Measurements from ENCODE around the gene CPB2. TPM values are rescaled to one million over a fixed set of nuclear protein-coding genes. Genes with fewer than 3 reads are reported as not detected.

Gene CPB2
- total and polyA plus RNA-seq, 8 donors = 0.17 to 18.4 (median 0.35) TPM

DNA sequence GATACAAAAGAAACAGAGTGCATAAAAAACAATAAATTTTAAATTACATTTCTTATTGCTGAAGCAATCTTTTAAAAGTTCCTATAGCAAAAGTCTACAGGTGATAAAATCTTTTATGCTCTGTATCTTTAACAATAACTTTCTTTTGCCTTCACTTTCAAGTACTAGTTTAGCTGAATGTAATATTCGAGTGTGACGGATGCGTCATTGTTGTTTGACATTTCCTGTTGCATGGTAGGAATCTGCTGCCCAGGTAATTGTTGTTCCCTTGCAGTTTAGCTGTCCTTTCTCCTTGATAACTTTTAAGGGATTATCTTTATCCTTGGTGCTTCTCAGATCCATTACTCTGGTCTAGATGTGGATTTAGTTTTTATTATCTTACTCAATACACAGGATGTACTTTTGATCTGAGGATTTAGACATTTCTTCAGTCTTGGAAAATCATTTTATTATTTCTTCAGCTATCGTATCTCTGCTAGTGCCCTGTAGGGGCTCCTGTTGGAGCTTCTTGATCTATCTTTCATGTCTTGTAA, 2.1 kb upstream of the CPB2 start:
- H3K4me3 ChIP-seq = no peak overlapping the region
- no peak for ATAC-seq
- H3K27ac ChIP-seq = no peak overlapping the region
- no peak for DNase-seq
- H3K4me1 ChIP-seq = peaks cover 0 to 4% of the 10 kb centered on the region in 2 donors
- no peak for TF ChIP-seq CTCF (IDR thresholded peaks at IDR 0.05)
- no peaks in the 10 kb centered on the region for H3K36me3 ChIP-seq
- no peaks in the 10 kb centered on the region for H3K9me3 ChIP-seq
- intact Hi-C loops (cut with DNase I) = no loop called here
- H3K27me3 ChIP-seq = no peaks in the 10 kb centered on the region

DNA sequence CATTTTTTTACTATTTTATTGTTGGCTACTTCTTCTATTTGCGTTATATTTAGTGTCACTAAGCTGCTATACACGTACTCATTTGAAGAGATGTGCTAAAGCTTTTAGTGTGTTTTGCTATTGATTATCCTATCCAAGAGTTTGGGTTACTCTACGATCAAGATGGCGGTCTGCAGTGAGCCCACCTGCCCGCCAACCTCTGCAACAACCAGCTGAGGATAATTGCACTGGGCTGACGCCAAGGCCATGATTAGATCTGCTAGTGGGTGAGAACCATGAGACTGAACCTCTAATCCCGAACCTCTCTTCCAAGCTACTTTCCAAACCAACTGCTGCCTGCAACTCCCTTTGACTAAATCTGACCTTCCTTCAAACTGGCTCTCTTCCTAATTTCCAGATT, 1.8 kb downstream of the CPB2 start:
- Histone ChIP-seq H3K36me3 (no peaks in the 10 kb centered on the region), H3K4me3 (no peak overlapping the region), H3K27me3 (no peaks in the 10 kb centered on the region), H3K4me1 (peaks cover 0 to 21% of the 10 kb centered on the region in 2 donors), H3K9me3 (no peaks in the 10 kb centered on the region), H3K27ac (no peak overlapping the region)
- intact Hi-C loops (cut with DNase I) = no loop called here
- TF ChIP-seq CTCF (IDR thresholded peaks at IDR 0.05) = no peak
- DNase-seq = no peak
- ATAC-seq = no peak

GRCh38 chr13:46102255-46102605, 2.6 kb downstream of the CPB2 start:
- Histone ChIP-seq H3K27me3 (no peaks in the 10 kb centered on the region), H3K36me3 (no peaks in the 10 kb centered on the region), H3K9me3 (no peaks in the 10 kb centered on the region), H3K27ac (peak overlapping the region in 1 of 2 donors; percentile 26), H3K4me1 (peaks cover 0 to 21% of the 10 kb centered on the region in 2 donors), H3K4me3 (no peak overlapping the region)
- DNase-seq = no peak
- no peak for TF ChIP-seq CTCF (IDR thresholded peaks at IDR 0.05)
- ATAC-seq = no peak
- intact Hi-C loops (cut with DNase I) = no loop called here

DNA sequence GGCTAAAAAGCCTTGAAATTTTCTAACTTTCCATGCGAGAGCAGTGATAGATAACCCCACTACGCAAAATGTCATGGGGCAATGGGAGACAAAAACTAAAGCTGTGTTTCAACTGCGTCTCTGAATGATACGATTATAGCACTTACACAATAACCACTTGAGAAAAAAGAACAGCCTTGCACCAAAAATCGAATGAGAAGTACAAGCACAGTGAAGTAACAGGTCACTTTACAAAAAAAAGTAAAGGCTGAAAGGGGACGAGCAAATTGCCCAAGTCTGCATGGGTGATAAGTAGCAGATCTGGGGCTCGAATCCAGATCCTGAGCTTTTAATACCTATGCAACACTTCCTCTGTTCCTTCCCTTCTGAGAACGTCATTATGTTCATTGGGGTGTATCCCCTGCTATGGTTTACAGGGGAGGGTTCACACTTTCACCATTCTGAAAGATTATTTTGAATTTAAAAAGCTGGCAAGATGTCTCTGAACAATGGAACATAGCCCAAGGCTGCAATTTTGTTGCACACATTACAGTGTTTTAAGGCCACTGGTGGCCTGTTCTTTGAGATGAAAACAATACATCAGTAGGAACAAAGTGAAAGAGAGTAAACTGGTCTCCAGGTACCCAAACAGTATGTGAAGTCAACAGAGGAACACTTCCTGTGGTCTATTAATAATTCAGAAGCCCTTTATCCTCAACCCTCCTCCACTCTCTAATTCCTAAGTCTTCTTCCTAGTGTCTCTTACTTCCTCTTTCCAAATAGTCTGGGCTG, 3.2 kb downstream of the CPB2 start:
- no peak for TF ChIP-seq CTCF (IDR thresholded peaks at IDR 0.05)
- Histone ChIP-seq H3K27me3 (no peaks in the 10 kb centered on the region), H3K4me3 (no peak overlapping the region), H3K9me3 (no peaks in the 10 kb centered on the region), H3K36me3 (no peaks in the 10 kb centered on the region), H3K4me1 (peaks cover 0 to 21% of the 10 kb centered on the region in 2 donors), H3K27ac (peak overlapping the region in 1 of 2 donors; percentile 26)
- intact Hi-C loops (cut with DNase I) = no loop called here
- DNase-seq (no peak), ATAC-seq (peak; percentile 45)

DNA sequence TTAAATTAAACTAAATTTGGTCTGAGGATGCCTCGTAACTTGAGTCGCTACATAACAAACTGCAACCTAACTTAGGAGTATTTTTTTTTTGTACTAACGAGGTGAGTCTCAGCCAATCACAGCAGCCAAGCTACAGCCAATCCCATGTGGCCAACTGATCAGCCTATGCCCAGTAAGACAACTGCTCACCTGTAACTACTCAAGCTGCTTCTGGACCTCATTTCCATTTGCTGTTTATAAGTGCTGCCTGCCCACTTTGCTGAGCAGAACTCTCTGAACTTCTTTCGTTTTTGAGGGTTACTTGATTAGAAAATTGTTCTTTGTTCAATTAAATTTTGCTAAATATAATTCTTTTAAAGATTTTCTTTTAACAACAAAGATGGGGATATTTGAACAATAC, 3.8 kb downstream of the CPB2 start:
- no peak for TF ChIP-seq CTCF (IDR thresholded peaks at IDR 0.05)
- Histone ChIP-seq H3K36me3 (no peaks in the 10 kb centered on the region), H3K27me3 (no peaks in the 10 kb centered on the region), H3K9me3 (no peaks in the 10 kb centered on the region), H3K27ac (no peak overlapping the region), H3K4me3 (no peak overlapping the region), H3K4me1 (peaks cover 0 to 21% of the 10 kb centered on the region in 2 donors)
- DNase-seq = no peak
- peak; percentile 63 for ATAC-seq
- intact Hi-C loops (cut with DNase I) = no loop called here

Measured in left lung (tissue), 10 donors.